HepG2 (cell line): ENCODE results near the gene CEMP1. TPM values are rescaled to one million over a fixed set of nuclear protein-coding genes. Genes with fewer than 3 reads are reported as not detected.

Experiments
- ASH2L ChIP-seq: fragments of 300-600, 200-600 bp; sonication (generic); IDR thresholded peaks from 2 replicates; pipeline ENCODE4 v1.7.0; 2017; ENCODE audit warnings: low read depth, mild to moderate bottlenecking, moderate library complexity, mixed read lengths, low read length; ENCODE audit not compliant: insufficient read length
- CREBL2 ChIP-seq: sonication (generic); formaldehyde crosslinking; IDR thresholded peaks from 2 replicates; pipeline ENCODE4 v1.8.1; 2023; ENCODE audit warnings: missing genetic modification reagents, mild to moderate bottlenecking, borderline replicate concordance
- GPN1 ChIP-seq: sonication (generic); formaldehyde crosslinking; IDR thresholded peaks from 2 replicates; pipeline ENCODE4 v1.5.1; 2020; ENCODE audit warnings: missing genetic modification reagents, borderline replicate concordance
- JUND ChIP-seq: sonication (generic); formaldehyde crosslinking; IDR thresholded peaks from 2 replicates; pipeline ENCODE4 v1.8.0; 2022; ENCODE audit warnings: mild to moderate bottlenecking, missing genetic modification reagents
- NFRKB ChIP-seq: fragments of 450-650 bp; IDR thresholded peaks from 2 replicates; pipeline ENCODE4 v1.6.1; 2017
- RFX5 ChIP-seq: IDR thresholded peaks from 2 replicates; pipeline ENCODE4 v1.6.1; 2011; ENCODE audit warnings: low read depth, low read length, improper control_type of control experiment
- RFXANK ChIP-seq: IDR thresholded peaks from 2 replicates; pipeline ENCODE4 v1.6.1; 2016
- STAT5B ChIP-seq: sonication (generic); formaldehyde crosslinking; IDR thresholded peaks from 2 replicates; pipeline ENCODE4 v1.4.0; 2020; ENCODE audit warnings: missing genetic modification reagents
- TEAD2 ChIP-seq: sonication (generic); formaldehyde crosslinking; IDR thresholded peaks from 2 replicates; pipeline ENCODE4 v1.9.0; 2021; ENCODE audit warnings: missing genetic modification reagents
- ZBTB26 ChIP-seq: IDR thresholded peaks from 2 replicates; pipeline ENCODE4 v1.6.1; 2016; ENCODE audit warnings: missing compliant biosample characterization, missing genetic modification reagents, borderline replicate concordance
- ZBTB44 ChIP-seq: sonication (generic); formaldehyde crosslinking; IDR thresholded peaks from 2 replicates; pipeline ENCODE4 v1.4.0; 2020; ENCODE audit warnings: missing genetic modification reagents
- ZIK1 ChIP-seq: sonication (generic); formaldehyde crosslinking; IDR thresholded peaks from 2 replicates; pipeline ENCODE4 v1.5.0; 2020; ENCODE audit warnings: mild to moderate bottlenecking, low read depth, missing genetic modification reagents, borderline replicate concordance
- ZNF274 ChIP-seq: sonication (generic); formaldehyde crosslinking; IDR thresholded peaks from 2 replicates; pipeline ENCODE4 v1.5.1; 2020; ENCODE audit warnings: mild to moderate bottlenecking, missing genetic modification reagents
- ZNF331 ChIP-seq: sonication (generic); formaldehyde crosslinking; IDR thresholded peaks from 2 replicates; pipeline ENCODE4 v1.4.0; 2020; ENCODE audit warnings: missing genetic modification reagents
- ZNF549 ChIP-seq: sonication (generic); formaldehyde crosslinking; IDR thresholded peaks from 2 replicates; pipeline ENCODE4 v1.5.0; 2020; ENCODE audit warnings: missing genetic modification reagents
- ZNF558 ChIP-seq: sonication (generic); formaldehyde crosslinking; IDR thresholded peaks from 2 replicates; pipeline ENCODE4 v1.9.0; 2022; ENCODE audit warnings: mild to moderate bottlenecking, missing genetic modification reagents, borderline replicate concordance
- ZNF691 ChIP-seq: sonication (generic); formaldehyde crosslinking; IDR thresholded peaks from 2 replicates; pipeline ENCODE4 v1.4.0; 2020; ENCODE audit warnings: missing genetic modification reagents, low read depth, mild to moderate bottlenecking, borderline replicate concordance
- ZNF740 ChIP-seq: sonication (generic); formaldehyde crosslinking; IDR thresholded peaks from 2 replicates; pipeline ENCODE4 v1.4.0; 2020; ENCODE audit warnings: missing genetic modification reagents
- ZNF775 ChIP-seq: sonication (generic); formaldehyde crosslinking; IDR thresholded peaks from 2 replicates; pipeline ENCODE4 v1.4.0; 2020; ENCODE audit warnings: missing genetic modification reagents, mild to moderate bottlenecking, moderate library complexity, borderline replicate concordance
- polyA plus RNA-seq, 8 experiments: library from polyadenylated mRNA; depleted of rRNA in 3 of 8; stranded (reverse) in 7 of 8; unstranded in 1 of 8; fragments of >200 nt; fragmentation: Illumina TruSeq in 4 of 8; extraction: Trizol in 4 of 8; gene quantifications; 2 replicates each; pipeline versions ENCODE4 v1.2.1 to v1.2.3, GENCODE V29; 2011 to 2016; ENCODE audit warnings: low read depth in 4 of 8, missing spikeins in 1 of 8, mixed read lengths in 1 of 8; ENCODE audit not compliant: insufficient read depth in 1 of 8
- total RNA-seq, 5 experiments: library from RNA; depleted of rRNA; stranded (reverse); fragments of >200 nt; fragmentation: Illumina TruSeq; extraction: Trizol; gene quantifications; 2 replicates each; pipeline ENCODE4 v1.2.3, GENCODE V29; 2016; ENCODE audit warnings: low read depth in 1 of 5
- TF ChIP-seq, protein P1 (sequence below): fragments of 450-650 bp; IDR thresholded peaks from 2 replicates; pipeline ENCODE4 v1.6.1; 2016
- TF ChIP-seq, protein P2 (sequence below): sonication (generic); formaldehyde crosslinking; IDR thresholded peaks from 2 replicates; pipeline ENCODE4 v1.5.0; 2020; ENCODE audit warnings: mild to moderate bottlenecking, missing genetic modification reagents

The CEMP1 gene
- total and polyA plus RNA-seq, 2 of the 13 experiments (the other 11 are each of a cell fraction or from before 2014, with no cell fraction given): not detected

- TF ChIP-seq, protein P1, sequence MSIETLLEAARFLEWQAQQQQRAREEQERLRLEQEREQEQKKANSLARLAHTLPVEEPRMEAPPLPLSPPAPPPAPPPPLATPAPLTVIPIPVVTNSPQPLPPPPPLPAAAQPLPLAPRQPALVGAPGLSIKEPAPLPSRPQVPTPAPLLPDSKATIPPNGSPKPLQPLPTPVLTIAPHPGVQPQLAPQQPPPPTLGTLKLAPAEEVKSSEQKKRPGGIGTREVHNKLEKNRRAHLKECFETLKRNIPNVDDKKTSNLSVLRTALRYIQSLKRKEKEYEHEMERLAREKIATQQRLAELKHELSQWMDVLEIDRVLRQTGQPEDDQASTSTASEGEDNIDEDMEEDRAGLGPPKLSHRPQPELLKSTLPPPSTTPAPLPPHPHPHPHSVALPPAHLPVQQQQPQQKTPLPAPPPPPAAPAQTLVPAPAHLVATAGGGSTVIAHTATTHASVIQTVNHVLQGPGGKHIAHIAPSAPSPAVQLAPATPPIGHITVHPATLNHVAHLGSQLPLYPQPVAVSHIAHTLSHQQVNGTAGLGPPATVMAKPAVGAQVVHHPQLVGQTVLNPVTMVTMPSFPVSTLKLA: peak; percentile 73
- TF ChIP-seq RFX5 (no peak; the same call in 1 of the 2 replicates), ZIK1 (CRISPR knock-in tag) (peak; percentile 69; the same call in 1 of the 2 replicates), NFRKB (no peak), ZBTB26 (CRISPR knock-in tag) (peak; percentile 35; the same call in 1 of the 2 replicates), ZNF740 (peak; percentile 87), ZNF549 (CRISPR knock-in tag) (no peak), ZNF775 (CRISPR knock-in tag) (no peak), ZNF558 (CRISPR knock-in tag) (no peak), ZNF691 (CRISPR knock-in tag) (no peak; the same call in 1 of the 2 replicates), JUND (0 out of 2 replicates have a peak, but pooled peaks have one; percentile 9), TEAD2 (CRISPR knock-in tag) (no peak), CREBL2 (CRISPR knock-in tag) (peak; percentile 80; the same call in 1 of the 2 replicates), ASH2L (peak; percentile 46), ZNF331 (CRISPR knock-in tag) (peak; percentile 12; the same call in 1 of the 2 replicates), GPN1 (no peak), RFXANK (CRISPR knock-in tag) (no peak), STAT5B (CRISPR knock-in tag) (no peak), ZBTB44 (CRISPR knock-in tag) (no peak), ZNF274 (CRISPR knock-in tag) (peak; percentile 72; the same call in 1 of the 2 replicates)
- TF ChIP-seq, protein P2, sequence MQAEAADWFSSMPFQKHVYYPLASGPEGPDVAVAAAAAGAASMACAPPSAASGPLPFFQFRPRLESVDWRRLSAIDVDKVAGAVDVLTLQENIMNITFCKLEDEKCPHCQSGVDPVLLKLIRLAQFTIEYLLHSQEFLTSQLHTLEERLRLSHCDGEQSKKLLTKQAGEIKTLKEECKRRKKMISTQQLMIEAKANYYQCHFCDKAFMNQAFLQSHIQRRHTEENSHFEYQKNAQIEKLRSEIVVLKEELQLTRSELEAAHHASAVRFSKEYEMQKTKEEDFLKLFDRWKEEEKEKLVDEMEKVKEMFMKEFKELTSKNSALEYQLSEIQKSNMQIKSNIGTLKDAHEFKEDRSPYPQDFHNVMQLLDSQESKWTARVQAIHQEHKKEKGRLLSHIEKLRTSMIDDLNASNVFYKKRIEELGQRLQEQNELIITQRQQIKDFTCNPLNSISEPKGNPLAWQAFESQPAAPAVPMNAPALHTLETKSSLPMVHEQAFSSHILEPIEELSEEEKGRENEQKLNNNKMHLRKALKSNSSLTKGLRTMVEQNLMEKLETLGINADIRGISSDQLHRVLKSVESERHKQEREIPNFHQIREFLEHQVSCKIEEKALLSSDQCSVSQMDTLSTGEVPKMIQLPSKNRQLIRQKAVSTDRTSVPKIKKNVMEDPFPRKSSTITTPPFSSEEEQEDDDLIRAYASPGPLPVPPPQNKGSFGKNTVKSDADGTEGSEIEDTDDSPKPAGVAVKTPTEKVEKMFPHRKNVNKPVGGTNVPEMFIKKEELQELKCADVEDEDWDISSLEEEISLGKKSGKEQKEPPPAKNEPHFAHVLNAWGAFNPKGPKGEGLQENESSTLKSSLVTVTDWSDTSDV (CRISPR knock-in tag): no peak
Measured at GRCh38 chr16:2531696-2532493, 687 bp upstream of the CEMP1 start (continued).
